SIG-M5 treated with dmso at 0.1 percent for 504 hours (cell line): ENCODE data around the gene MAN2A1.

Experiments
- DNase-seq: peaks from one replicate; lab custom pipeline; 2025; ENCODE audit not compliant: unreplicated experiment; lab: John Stamatoyannopoulos, UW

The MAN2A1 gene

DNA sequence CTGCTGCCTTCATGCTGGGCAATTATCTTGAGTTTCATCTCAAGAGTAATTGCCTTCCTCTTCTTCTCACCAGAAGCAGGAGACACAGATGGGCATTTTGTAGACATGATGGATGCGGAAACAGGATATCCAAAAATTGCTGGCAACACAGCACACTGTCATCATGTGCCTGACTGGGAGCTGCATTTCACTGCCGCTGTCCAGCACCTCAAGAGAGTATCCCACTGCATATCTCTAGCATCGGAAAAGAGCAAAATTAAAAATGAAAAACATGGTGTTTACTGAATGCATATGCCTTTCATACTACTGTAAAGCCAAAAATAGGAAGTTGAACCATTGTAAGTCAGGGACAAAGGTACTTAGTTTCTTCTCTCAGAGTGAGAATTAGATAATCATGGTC, 210.7 kb downstream of the MAN2A1 start:
- no peak for DNase-seq

DNA sequence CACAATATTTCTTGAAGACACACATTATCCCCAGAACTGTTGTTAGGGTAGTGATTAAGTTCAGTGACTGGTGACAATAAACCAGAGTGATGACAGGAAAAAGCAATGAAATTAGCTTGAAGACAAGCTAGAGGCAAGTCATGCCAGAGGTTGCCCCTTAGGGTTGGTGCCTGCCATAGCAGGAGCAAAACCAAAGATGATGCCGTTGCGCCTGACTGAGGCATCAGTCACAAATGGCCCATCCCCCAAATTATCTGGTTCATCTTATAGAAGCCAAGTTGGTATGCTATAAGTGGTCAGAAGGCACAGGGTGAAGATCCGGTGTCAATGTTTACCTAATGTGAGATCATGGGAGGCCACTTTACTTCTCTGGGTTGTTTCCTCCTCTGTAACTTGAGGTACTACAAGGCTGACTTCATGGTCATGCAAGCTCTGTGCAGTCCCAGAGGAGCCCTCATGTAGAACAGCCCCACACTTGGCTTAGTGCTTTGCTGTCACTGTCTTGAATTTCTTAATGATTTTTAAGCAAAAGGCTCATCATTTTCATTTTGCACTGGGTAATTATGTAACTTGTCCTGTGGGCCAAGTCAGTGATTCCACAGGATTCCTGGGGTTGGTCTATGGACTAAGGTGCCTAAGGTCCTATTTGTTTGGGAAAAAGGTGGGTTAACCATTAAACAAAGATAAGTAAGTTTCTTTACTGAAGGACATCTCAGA, 211.3 kb downstream of the MAN2A1 start:
- peak; percentile 3 for DNase-seq

DNA sequence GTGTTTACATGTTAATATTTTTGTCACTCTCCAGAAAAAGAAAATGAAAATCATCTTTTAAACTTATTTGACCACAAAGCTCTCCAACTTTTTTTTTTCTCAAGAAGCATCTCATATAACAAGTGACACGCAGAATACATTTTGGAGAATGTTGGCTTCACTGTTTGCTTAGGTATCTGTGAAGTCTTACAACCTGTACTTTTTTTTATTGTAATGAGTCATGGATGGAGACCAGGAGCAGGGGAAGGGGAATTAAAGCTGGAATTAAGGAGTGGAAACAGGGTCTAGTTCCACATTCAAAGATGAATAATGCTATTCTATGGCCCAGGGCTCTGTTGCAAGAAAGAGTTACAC, 211.9 kb downstream of the MAN2A1 start:
- DNase-seq, result no peak

DNA sequence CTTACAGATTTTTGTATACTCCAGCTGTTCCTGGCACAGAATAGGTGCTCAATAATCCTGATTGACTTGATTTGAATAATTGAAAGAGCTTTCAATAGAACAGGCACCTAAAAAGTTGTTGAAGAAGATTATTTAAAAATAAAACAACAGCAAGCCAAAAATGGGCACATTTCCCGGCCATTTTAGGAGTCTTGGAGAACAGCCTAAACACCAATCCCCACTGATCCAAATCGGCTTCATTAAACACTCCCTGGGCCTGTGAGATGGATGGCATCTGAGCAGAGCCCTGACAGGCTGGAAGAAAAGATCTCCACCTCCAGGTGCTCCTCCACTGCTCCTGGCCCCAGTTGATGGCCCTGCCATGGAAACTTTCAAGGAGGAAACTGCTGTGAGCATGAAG, 213.3 kb downstream of the MAN2A1 start:
- no peak for DNase-seq

DNA sequence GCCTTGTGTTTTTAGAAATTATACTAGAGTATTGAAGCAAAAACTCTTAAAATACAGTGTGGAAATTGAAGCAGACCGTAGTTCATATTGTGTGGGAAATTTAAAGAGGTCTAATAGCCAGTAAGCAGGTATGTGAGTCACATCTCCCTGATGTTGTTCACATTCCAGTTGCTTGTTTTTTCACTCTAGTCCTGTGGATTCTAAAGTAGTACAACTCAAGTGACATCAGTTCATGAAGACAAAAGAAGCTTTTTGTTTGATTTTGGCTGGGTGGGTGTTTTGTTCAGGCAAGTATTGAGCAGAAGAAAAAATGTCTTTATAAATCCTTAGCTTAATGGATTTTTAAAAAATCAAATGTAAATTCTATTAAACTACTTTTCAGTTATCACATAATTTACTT, 216.2 kb downstream of the MAN2A1 start:
- DNase-seq, result no peak

DNA sequence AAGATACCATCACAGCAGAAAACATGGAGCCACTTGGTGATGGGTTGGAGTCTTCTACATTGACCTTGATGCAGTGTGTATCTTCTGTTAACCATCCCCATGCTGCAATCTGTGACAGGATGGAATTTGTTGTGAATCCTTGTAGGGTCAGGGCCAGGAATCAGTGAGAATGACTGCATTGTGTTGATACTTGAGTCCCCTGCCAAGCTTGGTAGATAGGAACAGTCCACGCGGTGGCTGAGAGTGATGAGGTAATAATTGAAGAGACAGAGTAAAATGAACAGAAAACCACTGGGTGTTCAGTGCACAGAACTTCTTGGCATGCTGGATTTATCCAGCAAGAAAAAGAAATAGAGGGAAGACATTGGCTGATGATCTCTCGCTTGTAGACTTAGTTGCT, 217.5 kb downstream of the MAN2A1 start:
- no peak for DNase-seq

DNA sequence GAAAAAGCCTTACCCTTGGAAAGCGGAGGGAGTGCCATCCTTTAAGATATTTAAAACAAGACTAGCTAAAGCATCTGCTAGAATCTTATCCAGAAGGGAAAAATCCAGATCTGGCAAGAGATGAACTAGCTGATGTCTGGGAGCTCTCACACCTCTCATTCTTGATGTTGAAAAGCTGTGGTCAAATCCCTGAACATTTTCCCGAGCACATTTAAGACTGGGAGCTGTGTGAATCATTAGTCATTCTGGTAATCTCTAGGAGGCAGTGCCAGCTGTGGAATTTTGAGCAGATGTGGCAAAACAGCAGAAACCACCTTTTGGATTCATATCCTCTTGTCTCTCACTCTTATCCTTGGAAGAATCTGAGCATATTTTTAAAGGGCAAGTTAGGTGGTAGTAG, 218.0 kb downstream of the MAN2A1 start:
- DNase-seq, result no peak

DNA sequence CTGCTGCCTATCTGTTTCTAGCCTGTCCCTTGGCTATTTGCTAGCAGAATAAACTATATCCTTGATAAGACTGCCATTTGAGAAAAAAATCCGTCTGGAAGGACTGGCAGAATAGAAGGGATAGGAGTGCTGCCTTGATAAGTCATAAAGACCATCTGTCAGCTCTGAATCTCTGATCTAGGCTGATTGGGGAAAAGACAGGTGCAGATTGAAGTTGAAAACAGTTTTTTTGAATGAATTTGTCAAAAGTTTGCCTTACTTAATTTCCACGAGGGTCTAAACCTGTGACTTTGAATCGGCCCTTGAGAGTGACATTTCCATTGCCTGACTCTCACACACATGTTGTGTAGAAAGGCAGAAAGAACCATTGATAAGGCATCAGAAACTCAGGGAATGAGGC, 218.6 kb downstream of the MAN2A1 start:
- no peak for DNase-seq

DNA sequence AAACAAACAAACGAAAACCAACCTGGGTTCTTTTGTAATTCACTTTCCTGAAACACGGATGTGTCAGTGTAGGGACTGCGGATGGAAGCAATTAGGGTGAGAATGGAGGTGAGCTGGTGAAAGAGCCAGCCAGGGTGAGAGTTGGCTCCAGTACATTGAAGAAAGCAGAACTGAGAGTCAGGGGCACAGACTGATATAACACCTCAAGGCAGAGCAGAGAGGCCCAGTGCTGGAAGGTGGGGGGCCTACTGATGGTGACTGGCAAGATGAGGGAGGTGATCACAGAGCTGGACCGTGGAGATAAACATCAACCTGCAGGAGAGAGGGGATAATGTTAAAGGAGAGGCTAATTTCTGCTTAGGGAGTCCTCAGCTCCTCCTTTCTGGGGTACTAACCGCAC, 221.1 kb downstream of the MAN2A1 start:
- DNase-seq, result no peak

DNA sequence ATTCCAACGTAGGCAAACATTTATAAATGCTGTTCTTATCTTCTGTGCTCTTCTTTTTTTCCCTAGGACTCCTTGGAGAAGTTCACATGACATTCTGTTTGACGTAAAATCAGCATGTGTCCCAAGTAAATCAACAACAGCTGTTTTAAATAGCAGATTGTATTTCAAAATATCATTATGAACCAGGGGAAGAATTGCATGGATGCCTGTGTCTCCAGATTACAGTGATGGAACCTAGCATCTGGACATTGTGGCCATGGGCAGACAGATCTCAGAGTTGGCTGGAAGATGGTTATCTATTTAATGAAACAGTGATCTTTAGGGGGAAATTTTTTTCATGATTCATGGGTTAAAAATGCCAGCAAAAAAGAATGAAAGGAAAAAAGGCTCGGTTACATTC, 222.0 kb downstream of the MAN2A1 start:
- no peak for DNase-seq

DNA sequence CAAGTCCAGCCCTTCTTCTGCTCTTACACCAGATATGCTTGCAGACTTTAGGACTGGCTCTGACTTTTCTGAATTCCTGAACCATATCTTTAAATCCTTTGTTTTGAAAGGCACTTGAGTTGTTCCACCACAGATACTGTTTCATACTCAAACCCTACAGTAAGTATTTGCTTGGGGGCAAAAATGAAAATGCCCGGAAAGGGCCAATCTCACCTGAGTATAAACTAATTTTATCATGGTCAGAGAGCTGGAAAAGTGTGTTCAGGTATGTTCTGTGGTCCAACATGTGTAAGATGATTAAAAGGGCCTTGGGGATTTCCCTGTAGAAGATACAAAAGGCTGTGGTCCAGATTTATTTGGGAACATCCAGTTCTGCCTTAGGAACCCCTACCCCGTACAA, 225.2 kb downstream of the MAN2A1 start:
- no peak for DNase-seq

DNA sequence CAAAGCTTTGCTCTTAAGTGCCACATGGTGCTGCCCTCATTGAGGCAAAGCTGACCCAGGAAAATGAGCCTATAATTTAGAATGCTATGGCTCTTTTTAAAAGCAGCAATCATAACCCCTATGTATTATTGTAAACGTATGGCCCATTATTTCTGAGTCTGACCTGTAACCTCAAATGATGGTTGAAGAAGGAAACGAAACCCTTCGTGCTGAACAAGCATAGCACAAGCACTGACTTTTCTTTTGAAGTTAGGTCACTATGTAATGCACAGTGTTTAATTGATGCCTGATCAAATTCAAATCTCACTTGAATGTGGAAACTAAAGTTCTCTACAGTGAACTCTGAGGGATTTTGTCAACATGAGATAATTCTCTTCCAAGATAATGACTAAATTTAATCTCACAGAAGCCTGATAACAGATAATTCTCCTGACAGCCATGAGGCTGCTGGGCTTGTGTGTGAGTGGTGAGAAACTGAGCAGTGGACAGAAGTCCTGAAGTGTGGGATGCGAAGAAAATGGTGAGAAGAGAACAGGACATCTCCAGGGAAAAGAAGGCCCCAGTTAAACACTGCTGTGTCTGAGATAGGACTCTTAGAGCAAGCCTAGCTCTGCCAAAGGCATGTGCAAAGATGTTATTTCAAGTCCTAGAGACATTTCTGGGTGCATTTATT, 226.9 kb downstream of the MAN2A1 start:
- no peak for DNase-seq
